K562 (cell line): Measurements from ENCODE around the gene WDR13. TPM values are rescaled to one million over a fixed set of nuclear protein-coding genes. Genes with fewer than 3 reads are reported as not detected.

Experiments
- CREB1 ChIP-seq, 2 experiments: sonication (generic) in 1 of 2; formaldehyde crosslinking in 1 of 2; IDR thresholded peaks; 2 replicates each; pipeline versions ENCODE4 v1.6.1 to v1.8.0; 2012 to 2022; ENCODE audit warnings: inconsistent platforms in 1 of 2, mild to moderate bottlenecking in 1 of 2, missing genetic modification reagents in 1 of 2, moderate library complexity in 1 of 2
- E2F3 ChIP-seq: fragments of 250-450 bp; sonication (Bioruptor Pico); IDR thresholded peaks from 2 replicates; pipeline ENCODE4 v1.4.0; 2020; ENCODE audit warnings: mild to moderate bottlenecking
- E2F4 ChIP-seq: sonication (generic); formaldehyde crosslinking; IDR thresholded peaks from 2 replicates; pipeline ENCODE4 v1.8.0; 2022; ENCODE audit warnings: mild to moderate bottlenecking, low read depth, missing genetic modification reagents
- EZH2 ChIP-seq: IDR thresholded peaks from 2 replicates; pipeline ENCODE4 v1.6.1; 2012; ENCODE audit warnings: low read depth, mild to moderate bottlenecking, inconsistent platforms, low read length, borderline replicate concordance
- FOSL1 ChIP-seq: fragments of 200-800 bp; sonication (Bioruptor generic); conservative IDR thresholded peaks from 2 replicates; pipeline ENCODE4 v1.6.1; 2016; ENCODE audit warnings: missing genetic modification characterization, missing compliant biosample characterization
- HDAC2 ChIP-seq: fragments of 450-650 bp; IDR thresholded peaks from 2 replicates; pipeline ENCODE4 v1.6.1; 2016; ENCODE audit warnings: mild to moderate bottlenecking
- IRF2 ChIP-seq: sonication (generic); formaldehyde crosslinking; IDR thresholded peaks from 2 replicates; pipeline ENCODE4 v1.8.1; 2022; ENCODE audit warnings: mild to moderate bottlenecking, missing genetic modification reagents
- MCM5 ChIP-seq: fragments of 450-650 bp; IDR thresholded peaks from 2 replicates; pipeline ENCODE4 v1.6.1; 2016; ENCODE audit warnings: low read depth
- MGA ChIP-seq: fragments of 450-650 bp; IDR thresholded peaks from 2 replicates; pipeline ENCODE4 v1.6.1; 2016; ENCODE audit warnings: mild to moderate bottlenecking, moderate library complexity
- SP1 ChIP-seq: sonication (generic); formaldehyde crosslinking; IDR thresholded peaks from 2 replicates; pipeline ENCODE4 v1.8.1; 2022; ENCODE audit warnings: mild to moderate bottlenecking, missing genetic modification reagents
- TAL1 ChIP-seq: fragments of 450-650 bp; IDR thresholded peaks from 2 replicates; pipeline ENCODE4 v1.6.1; 2016; ENCODE audit warnings: mild to moderate bottlenecking
- TBL1XR1 ChIP-seq, 2 experiments: IDR thresholded peaks; 2 replicates each; pipeline ENCODE4 v1.6.1; 2012; ENCODE audit warnings: improper control_type of control experiment in 2 of 2, low read length in 2 of 2, mild to moderate bottlenecking in 1 of 2
- TBP ChIP-seq: optimal IDR thresholded peaks from 2 replicates; pipeline ENCODE3; 2011; ENCODE audit warnings: low read depth, low read length, improper control_type of control experiment
- ZNF239 ChIP-seq: fragments of 250-450 bp; sonication (Bioruptor Pico); IDR thresholded peaks from 2 replicates; pipeline ENCODE4 v1.4.0; 2020; ENCODE audit warnings: mild to moderate bottlenecking
- polyA plus RNA-seq, 8 experiments: library from polyadenylated mRNA; depleted of rRNA in 4 of 8; stranded (reverse) in 5 of 8; unstranded in 3 of 8; fragments of >200 nt; fragmentation: Nextera tagmentation in 2 of 8; fragmentation: Illumina TruSeq in 1 of 8; extraction: Ambion mirVana in 2 of 8; extraction: Trizol in 1 of 8; gene quantifications; 2 replicates each; pipeline versions ENCODE4 v1.2.1 to v1.2.3, GENCODE V29; 2011 to 2014; ENCODE audit warnings: inconsistent platforms in 1 of 8, missing spikeins in 1 of 8
- total RNA-seq, 7 experiments: library from RNA; depleted of rRNA in 6 of 7; stranded (reverse); fragments of >200 nt in 6 of 7; fragmentation: Illumina TruSeq in 2 of 7; extraction: Trizol in 2 of 7; gene quantifications; 2 replicates each; pipeline versions ENCODE4 v1.2.1 to v1.2.3, GENCODE V29; 2011 to 2021; ENCODE audit warnings: low replicate concordance in 1 of 7
- TF ChIP-seq, protein P1 (sequence below), 3 experiments: fragments of 200-800 bp in 1 of 3; sonication (Bioruptor generic) in 1 of 3; sonication (generic) in 1 of 3; formaldehyde crosslinking in 1 of 3; IDR thresholded peaks; 2 replicates each; pipeline versions ENCODE4 v1.6.1 to v1.8.0; 2016 to 2022; ENCODE audit warnings: mild to moderate bottlenecking in 2 of 3, missing compliant biosample characterization in 2 of 3, missing genetic modification characterization in 2 of 3, missing genetic modification reagents in 1 of 3

Gene WDR13
- total and polyA plus RNA-seq, 9 of the 15 experiments (the other 6 are each of a cell fraction or from before 2014, with no cell fraction given) = 7.4 to 70.5 (median 31.4) TPM

GRCh38 chrX:48573690-48574269, 23.5 kb upstream of the WDR13 start (continued):
- peak; percentile 89 for TF ChIP-seq CREB1 (IDR thresholded peaks at IDR 0.05)
- TF ChIP-seq CREB1 (CRISPR knock-in tag; IDR thresholded peaks at IDR 0.05) = peak; percentile 84
- no peak for TF ChIP-seq IRF2 (CRISPR knock-in tag)
- TF ChIP-seq E2F3 (CRISPR knock-in tag) = no peak
- TF ChIP-seq TAL1 = no peak
- no peak for TF ChIP-seq SP1
- no peak for TF ChIP-seq ZNF239
- no peak for TF ChIP-seq E2F4 (CRISPR knock-in tag)
- no peak for TF ChIP-seq EZH2
- TF ChIP-seq MCM5 = no peak
- 0 out of 2 replicates have a peak, but pooled peaks have one; percentile 31 for TF ChIP-seq FOSL1 (tag)
- no peak for TF ChIP-seq TBL1XR1 (IDR thresholded peaks at IDR 0.05; ENCODE audit: low read length in 2 of 2)
- no peak; the same call in none of the 2 replicates for TF ChIP-seq HDAC2
- TF ChIP-seq TBP = peak; percentile 8
- TF ChIP-seq, protein P1, sequence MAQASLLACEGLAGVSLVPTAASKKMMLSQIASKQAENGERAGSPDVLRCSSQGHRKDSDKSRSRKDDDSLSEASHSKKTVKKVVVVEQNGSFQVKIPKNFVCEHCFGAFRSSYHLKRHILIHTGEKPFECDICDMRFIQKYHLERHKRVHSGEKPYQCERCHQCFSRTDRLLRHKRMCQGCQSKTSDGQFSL (CRISPR knock-in tag; IDR thresholded peaks at IDR 0.05) = peak; percentile 98
- TF ChIP-seq, protein P1 (tag; IDR thresholded peaks at IDR 0.05) = no peak; a peak in 1 of 4 replicates
- 0 out of 2 replicates have a peak, but pooled peaks have one; percentile 2 for TF ChIP-seq MGA
